Tibial nerve (tissue), 4 donors: ENCODE results near the gene POLDIP3. TPM values are rescaled to one million over a fixed set of nuclear protein-coding genes. Genes with fewer than 3 reads are reported as not detected.

Source experiments
- DNase-seq, 2 donors: peaks; one replicate each; pipeline ENCODE4 v3.0.0-alpha.2; 2019; ENCODE audit warnings: low spot score in 2 of 2
- H3K27ac ChIP-seq, 4 donors: fragments of 200-600 bp; sonication (generic) in 3 of 4; one replicate each; pipeline ENCODE4 v1.5.1; 2017 to 2019; ENCODE audit warnings: mild to moderate bottlenecking in 1 of 4
- H3K27me3 ChIP-seq, 2 donors: fragments of 200-600 bp; sonication (generic) in 1 of 2; one replicate each; pipeline versions ENCODE4 v1.5.1 to v1.6.0; 2017 to 2019
- H3K36me3 ChIP-seq, 3 donors: fragments of 200-600 bp; sonication (generic); one replicate each; pipeline ENCODE4 v1.5.1; 2018 to 2019
- H3K4me1 ChIP-seq, 4 donors: fragments of 200-600 bp; sonication (generic) in 3 of 4; one replicate each; pipeline ENCODE4 v1.5.1; 2017 to 2019
- H3K4me3 ChIP-seq, 4 donors: fragments of 200-600 bp; sonication (generic) in 3 of 4; one replicate each; pipeline ENCODE4 v1.5.1; 2017 to 2019; ENCODE audit warnings: mild to moderate bottlenecking in 1 of 4, moderate library complexity in 1 of 4
- H3K9me3 ChIP-seq, 4 donors: fragments of 200-600 bp; sonication (generic) in 3 of 4; one replicate each; pipeline ENCODE4 v1.5.1; 2017 to 2019
- EP300 ChIP-seq, 2 donors: sonication (generic); formaldehyde crosslinking; IDR thresholded peaks; one replicate each; pipeline ENCODE4 v1.6.1; 2017; ENCODE audit warnings: antibody characterized with exemption in 2 of 2, mild to moderate bottlenecking in 1 of 2
- POLR2A ChIP-seq, 2 donors: fragments of 450-650 bp; IDR thresholded peaks; one replicate each; pipeline ENCODE4 v1.6.1; 2017; ENCODE audit warnings: antibody characterized with exemption in 2 of 2, mild to moderate bottlenecking in 2 of 2, moderate library complexity in 2 of 2
- WGBS, 2 donors: methylation state at CpG; one replicate each; pipeline ENCODE4 v1.1.5; 2018; 5-methylcytosine and 5-hydroxymethylcytosine counted together
- total RNA-seq, 4 donors: library from RNA; depleted of rRNA; stranded (reverse); fragments of >200 nt; gene quantifications; one replicate each; pipeline ENCODE4 v1.1.0, GENCODE V29; 2016
- TF ChIP-seq, protein P1 (sequence below), 5 experiments: fragments of 200-600 bp in 3 of 5; fragments of 450-650 bp in 2 of 5; sonication (generic) in 3 of 5; IDR thresholded peaks; one replicate each; pipeline ENCODE4 v1.5.1; 2016 to 2019; ENCODE audit warnings: antibody characterized with exemption in 5 of 5, mild to moderate bottlenecking in 3 of 5, moderate library complexity in 2 of 5

Gene POLDIP3
- total RNA-seq, 4 donors from 2014 or later, result 47.4 to 49.2 (median 48.5) TPM

DNA sequence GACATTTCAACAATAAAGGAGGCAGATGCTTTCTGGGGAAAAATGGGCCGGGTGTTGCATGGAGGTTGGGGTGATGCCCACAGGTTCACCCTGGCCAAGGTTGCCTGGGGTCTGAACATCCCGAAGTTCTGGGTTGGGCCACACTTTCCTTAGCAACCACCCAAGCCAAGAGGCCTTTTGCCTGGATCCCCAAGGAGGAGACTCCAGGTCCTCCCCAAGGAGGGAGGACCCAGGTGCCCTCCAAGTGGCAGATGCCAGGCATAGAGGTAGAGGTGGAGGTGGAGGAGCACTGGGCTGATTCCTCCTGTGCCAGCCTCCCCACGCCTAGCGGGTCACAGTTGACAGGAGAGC lies 33.3 kb upstream of the POLDIP3 start:
- TF ChIP-seq EP300 (IDR thresholded peaks at IDR 0.05), result no peak
- TF ChIP-seq, protein P1, sequence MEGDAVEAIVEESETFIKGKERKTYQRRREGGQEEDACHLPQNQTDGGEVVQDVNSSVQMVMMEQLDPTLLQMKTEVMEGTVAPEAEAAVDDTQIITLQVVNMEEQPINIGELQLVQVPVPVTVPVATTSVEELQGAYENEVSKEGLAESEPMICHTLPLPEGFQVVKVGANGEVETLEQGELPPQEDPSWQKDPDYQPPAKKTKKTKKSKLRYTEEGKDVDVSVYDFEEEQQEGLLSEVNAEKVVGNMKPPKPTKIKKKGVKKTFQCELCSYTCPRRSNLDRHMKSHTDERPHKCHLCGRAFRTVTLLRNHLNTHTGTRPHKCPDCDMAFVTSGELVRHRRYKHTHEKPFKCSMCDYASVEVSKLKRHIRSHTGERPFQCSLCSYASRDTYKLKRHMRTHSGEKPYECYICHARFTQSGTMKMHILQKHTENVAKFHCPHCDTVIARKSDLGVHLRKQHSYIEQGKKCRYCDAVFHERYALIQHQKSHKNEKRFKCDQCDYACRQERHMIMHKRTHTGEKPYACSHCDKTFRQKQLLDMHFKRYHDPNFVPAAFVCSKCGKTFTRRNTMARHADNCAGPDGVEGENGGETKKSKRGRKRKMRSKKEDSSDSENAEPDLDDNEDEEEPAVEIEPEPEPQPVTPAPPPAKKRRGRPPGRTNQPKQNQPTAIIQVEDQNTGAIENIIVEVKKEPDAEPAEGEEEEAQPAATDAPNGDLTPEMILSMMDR (IDR thresholded peaks at IDR 0.05), result no peak
- TF ChIP-seq POLR2A (IDR thresholded peaks at IDR 0.05), result no peak
- peak overlapping the region; percentile 83 to 99 (median 96) for H3K27ac ChIP-seq

DNA sequence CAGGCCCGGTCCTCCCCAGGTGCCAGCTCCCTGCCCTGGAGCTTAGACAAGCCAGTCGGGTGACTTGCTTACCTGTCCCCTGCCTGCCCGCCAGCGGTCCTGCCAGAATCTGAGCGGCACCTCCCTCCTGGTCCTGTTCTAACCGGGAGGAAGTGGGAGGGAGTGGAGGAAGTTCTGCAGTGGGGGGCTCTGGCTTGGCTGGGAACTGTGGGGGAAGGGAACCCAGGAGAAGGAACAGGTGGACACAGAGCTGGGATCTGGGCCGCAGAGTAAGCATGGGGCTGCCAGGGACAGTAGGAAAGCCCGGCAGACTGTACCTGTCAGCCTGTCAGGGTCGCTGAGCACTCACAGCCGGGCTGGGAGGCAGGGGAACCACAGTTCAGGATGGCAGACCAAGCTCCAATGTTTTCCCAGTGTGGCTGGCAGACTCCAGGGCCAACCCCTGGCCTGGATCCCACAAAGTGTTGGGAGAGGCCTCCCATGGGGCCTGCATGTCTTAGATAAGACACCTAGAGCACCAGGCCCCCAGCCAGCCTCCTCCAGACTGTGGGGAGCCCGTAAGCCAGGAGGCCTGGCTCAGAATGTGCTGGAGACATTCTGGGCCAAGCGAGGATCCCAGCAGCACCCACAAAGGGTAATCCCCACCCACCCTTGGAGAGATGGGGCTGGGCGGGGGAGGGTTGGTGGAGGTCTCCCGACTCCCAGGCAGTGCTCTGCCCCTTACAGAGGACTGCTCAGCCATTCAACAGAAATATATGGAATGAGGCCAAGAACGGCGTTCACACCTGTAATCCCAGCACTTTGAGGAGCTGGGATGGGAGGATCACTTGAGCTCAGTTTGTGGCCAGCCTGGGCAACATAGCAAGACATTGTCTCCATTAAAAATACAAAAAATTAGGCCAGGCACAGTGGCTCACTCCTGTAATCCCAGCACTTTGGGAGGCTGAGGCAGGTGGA lies 32.2 kb upstream of the POLDIP3 start:
- WGBS, 2 donors, result 51 to 53% methylated on average over 14 to 16 of the region's 16 CpGs

More for the DNA sequence above, 33.3 kb upstream of the POLDIP3 start:
- H3K36me3 ChIP-seq, result no peaks in the 10 kb centered on the region
- no peak for DNase-seq
- peak overlapping the region; percentile 67 to 99 (median 93) for H3K4me3 ChIP-seq
- H3K4me1 ChIP-seq, result peaks cover 3 to 60% (median 56%) of the 10 kb centered on the region in 4 donors
- 45 to 57% methylated on average over 4 of the region's 4 CpGs for WGBS, 2 donors
- H3K27me3 ChIP-seq, result no peaks in the 10 kb centered on the region
- H3K9me3 ChIP-seq, result no peaks in the 10 kb centered on the region

DNA sequence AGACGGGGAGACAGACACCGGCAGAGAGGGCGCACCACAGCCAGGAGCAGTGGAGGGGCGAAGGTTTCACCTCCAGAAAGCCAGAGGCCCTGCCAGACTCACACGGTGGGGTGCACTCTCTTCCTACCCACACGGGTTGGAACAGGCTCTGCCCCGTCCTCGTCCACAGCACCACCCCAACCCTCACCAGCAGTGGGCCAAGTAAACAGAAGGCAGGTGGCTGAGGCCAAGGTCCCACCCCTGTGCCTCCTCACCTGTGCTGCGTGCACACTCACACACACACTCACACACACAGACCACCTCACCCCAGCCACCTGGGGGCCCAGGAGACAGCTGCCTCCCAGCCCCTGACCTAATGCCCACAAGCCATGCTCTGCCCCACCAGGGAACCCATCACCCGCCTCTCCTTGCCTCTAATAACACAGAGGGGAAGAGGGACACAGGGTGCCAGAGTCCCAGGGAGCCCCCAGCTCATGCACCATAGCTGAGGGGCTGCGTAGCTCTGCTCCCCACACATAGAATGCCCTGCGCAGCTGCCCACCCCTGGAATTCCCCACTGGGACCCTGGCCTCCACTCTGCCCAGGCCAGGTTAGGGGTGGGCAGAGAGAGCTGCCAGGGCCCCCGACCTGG lies 31.4 kb upstream of the POLDIP3 start:
- H3K27me3 ChIP-seq, result no peaks in the 10 kb centered on the region

More for the DNA sequence above, 32.2 kb upstream of the POLDIP3 start:
- no peak for DNase-seq
- H3K9me3 ChIP-seq, result no peaks in the 10 kb centered on the region
- H3K4me1 ChIP-seq, result peaks cover 3 to 72% (median 61%) of the 10 kb centered on the region in 4 donors
- H3K4me3 ChIP-seq, result peak overlapping the region in 3 of 4 donors; percentile 0 to 92 (median 14)
- H3K27ac ChIP-seq, result peak overlapping the region; percentile 60 to 99 (median 96)
- TF ChIP-seq, protein P1 (IDR thresholded peaks at IDR 0.05), result no peak
- TF ChIP-seq EP300 (IDR thresholded peaks at IDR 0.05), result no peak
- no peaks in the 10 kb centered on the region for H3K36me3 ChIP-seq
- H3K27me3 ChIP-seq, result no peaks in the 10 kb centered on the region

DNA sequence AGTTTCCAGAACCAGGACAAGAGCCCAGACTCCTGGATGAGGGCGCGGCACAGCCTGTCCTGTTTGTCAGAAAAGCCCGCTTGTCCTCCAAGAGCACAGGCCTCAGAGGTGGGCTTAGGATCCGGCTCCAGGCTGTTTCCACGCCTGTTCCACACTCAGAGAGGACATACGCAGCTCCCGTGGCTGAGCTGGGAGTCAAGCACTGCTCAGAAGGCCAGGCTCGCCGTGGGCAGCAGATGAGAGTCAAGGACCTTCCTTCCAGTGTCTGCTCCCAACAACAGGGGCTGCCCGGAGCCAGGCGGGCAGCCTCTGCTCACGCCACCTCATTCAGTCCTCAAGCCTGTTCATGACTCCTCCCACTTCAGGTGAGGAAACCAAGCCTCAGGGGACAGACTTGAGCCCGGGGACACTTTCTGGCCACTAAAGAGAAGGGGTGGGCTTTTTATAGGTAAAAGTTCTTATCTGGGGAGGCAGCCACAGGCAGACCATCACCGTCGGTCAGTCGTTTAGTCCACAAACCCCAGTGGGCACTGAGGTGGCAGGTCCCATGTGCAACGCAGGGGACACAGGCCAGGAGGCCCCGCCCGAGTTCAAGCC lies 30.8 kb upstream of the POLDIP3 start:
- 47 to 50% methylated on average over 16 to 18 of the region's 19 CpGs for WGBS, 2 donors
- no peak for DNase-seq
- TF ChIP-seq POLR2A (IDR thresholded peaks at IDR 0.05) (peak in 1 of 2 donors; percentile 46), EP300 (IDR thresholded peaks at IDR 0.05) (peak in 1 of 2 donors; percentile 56)
- TF ChIP-seq, protein P1 (IDR thresholded peaks at IDR 0.05), result no peak
- peak overlapping the region; percentile 60 to 99 (median 96) for H3K27ac ChIP-seq
- H3K4me1 ChIP-seq, result peaks cover 3 to 84% (median 63%) of the 10 kb centered on the region in 4 donors
- peak overlapping the region; percentile 7 to 92 (median 10) for H3K4me3 ChIP-seq
- no peaks in the 10 kb centered on the region for H3K9me3 ChIP-seq
- no peaks in the 10 kb centered on the region for H3K36me3 ChIP-seq
- H3K27me3 ChIP-seq, result no peaks in the 10 kb centered on the region

More for the DNA sequence above, 31.4 kb upstream of the POLDIP3 start:
- H3K27ac ChIP-seq, result peak overlapping the region; percentile 60 to 99 (median 96)
- no peaks in the 10 kb centered on the region for H3K36me3 ChIP-seq
- H3K4me1 ChIP-seq, result peaks cover 3 to 79% (median 63%) of the 10 kb centered on the region in 4 donors
- peak overlapping the region; percentile 7 to 92 (median 10) for H3K4me3 ChIP-seq
- DNase-seq, result no peak
- WGBS, 2 donors, result 56 to 80% methylated on average over 1 to 12 of the region's 13 CpGs
- no peaks in the 10 kb centered on the region for H3K9me3 ChIP-seq
- TF ChIP-seq POLR2A (IDR thresholded peaks at IDR 0.05), result no peak
- no peak for TF ChIP-seq EP300 (IDR thresholded peaks at IDR 0.05)
- TF ChIP-seq, protein P1 (IDR thresholded peaks at IDR 0.05), result no peak
